Parietal lobe (tissue), 1 donor: Measurements from ENCODE around the gene MIS12. TPM values are rescaled to one million over a fixed set of nuclear protein-coding genes. Genes with fewer than 3 reads are reported as not detected.

Experiments
- total RNA-seq: library from RNA; depleted of rRNA; stranded (reverse); fragments of >200 nt; gene quantifications from one replicate; pipeline ENCODE4 v1.2.3, GENCODE V29; 2014

The MIS12 gene, protein sequence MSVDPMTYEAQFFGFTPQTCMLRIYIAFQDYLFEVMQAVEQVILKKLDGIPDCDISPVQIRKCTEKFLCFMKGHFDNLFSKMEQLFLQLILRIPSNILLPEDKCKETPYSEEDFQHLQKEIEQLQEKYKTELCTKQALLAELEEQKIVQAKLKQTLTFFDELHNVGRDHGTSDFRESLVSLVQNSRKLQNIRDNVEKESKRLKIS
- 32.9 TPM for total RNA-seq

DNA sequence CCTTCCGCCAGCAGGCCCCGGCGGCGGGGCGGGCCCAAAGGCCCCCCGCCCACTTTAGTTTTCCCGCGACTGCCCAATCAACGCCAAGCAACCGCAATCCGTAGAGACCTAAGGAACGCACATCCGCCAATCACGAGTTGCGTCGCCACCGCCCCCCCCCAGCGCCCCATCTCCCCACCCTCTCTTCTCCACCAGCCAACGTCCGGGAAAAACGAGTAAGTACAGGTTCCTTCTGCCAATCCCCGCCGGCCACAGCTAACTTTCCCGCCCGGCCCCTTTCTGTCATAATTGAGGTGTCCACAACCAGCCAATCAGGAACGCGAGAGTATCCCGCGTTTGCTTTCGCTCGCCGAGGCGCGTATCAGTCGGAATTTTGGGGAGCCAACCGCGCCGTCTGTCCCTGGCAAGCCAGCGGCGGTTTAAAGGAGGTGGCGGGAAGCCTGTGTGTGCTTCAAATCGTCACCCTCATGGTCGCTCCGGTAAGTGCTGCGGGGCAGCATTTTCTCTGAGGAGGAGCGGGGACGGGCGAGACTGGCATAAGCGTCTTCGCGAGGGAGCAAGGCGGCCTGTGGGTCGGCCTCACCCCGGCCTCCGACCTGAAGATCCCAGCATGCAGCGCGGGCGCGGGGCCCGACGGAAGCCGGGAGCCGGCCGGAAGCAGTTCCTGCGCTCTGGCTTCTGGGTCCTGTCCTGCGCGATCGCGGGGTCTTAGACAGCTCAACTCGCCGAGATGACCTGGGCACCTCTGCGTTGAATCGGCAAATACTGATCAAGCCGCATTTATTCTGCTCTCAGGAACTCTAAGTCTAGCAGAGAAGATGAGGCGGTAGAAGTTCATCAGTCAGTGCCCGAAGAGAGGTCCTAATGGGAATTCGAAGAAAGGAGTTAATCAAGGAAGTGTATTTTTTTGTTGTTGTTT is at the start of gene MIS12:
Gene MIS12, plus strand, starts transcription at position 361 of the 919 bp plus-strand sequence. CDS start 2,297 bp downstream, outside the sequence.

DNA sequence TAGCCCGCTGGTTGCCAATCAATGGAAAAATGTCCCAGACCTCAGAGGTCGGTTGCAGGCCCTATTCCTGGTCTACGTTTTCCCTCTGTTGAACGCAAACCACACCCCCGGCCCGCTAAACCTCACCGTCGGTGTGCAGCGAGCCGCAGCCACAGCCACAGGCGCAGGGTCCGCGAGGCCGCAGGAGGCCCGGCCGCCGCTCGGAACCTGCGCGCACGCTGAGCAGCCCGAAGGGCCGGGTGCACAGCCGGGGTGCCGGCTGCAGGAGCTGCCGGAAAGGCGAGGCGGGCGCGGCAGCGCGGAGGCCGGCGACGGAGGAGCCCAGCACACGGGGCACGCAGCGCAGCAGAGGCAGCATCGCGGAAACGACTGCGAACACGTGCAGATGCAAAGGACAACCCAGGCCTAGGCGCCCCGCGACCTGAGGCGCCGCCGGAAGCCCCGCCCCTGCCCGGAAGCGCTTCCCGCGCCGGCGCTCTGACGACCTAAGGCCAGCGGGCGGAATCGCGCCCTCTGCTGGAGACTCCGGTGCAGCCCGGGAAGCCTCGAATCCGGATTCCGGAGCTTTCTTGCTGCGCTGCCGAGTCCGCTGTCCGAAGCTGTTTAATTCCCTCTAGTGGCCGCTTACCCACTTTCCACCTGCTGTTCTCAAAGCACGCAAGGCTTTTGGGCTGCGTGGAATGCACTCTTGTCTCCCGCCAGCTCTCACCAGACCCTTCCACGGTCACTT is 47.5 kb upstream of the MIS12 start, which contains the start of gene C1QBP:
Gene C1QBP, minus strand, starts transcription at position 440 of the 730 bp plus-strand sequence. Its CDS starts 82 bp downstream, at position 358.

DNA sequence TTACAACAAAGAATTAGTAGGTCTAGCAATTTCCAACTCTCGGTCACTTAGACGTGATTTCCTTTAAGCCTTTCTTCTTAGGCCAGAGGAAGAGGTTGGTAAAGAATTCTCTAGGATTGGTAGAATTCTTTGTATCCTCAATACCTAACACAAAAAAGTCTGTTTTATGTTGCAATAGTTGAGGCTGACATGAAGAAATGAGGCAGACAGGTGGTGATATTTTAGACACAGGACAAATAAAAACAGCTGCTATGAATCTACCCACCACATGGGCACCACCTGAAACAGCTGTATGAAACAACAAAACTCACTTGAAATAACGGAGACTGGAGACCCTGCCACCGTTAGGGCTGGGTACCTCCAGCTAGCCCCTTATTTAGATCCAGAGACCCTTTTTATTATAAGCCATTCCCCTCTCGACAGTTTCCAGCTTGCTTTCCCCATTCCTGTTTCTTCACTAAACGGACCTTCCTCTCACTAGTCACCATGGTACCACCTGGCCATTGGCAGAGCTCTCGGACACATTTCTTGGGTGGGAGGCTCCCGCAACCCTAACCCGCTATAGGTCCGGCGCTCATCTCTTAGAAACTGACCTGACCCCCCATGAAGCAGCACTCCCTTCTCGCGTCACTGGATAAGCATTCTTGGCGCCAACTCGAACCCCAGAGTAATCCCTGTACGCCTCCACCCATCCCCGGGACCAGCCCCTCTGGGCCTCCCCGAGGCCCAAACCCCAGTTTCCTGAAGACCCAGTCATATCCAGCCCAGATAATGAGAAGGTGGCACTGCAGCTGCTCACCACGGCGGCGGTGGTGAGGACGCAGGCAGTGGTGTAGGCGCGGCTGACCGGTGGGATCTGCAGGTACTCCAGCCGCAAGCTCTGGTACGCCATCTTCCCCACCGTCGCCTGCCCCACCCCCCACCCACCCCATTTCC is 828 bp upstream of the MIS12 start, which contains the start of gene DERL2:
Gene DERL2, minus strand, starts transcription at position 909 of the 936 bp plus-strand sequence. Its CDS starts 17 bp downstream, at position 892.

Other genes starting within 250 kb of the MIS12 start
- gene RABEP1, start 204.3 kb upstream of the MIS12 start, total RNA-seq = 103 TPM
- gene NUP88, start 66.9 kb upstream of the MIS12 start, total RNA-seq = 124 TPM
- gene RPAIN, start 66.4 kb upstream of the MIS12 start, total RNA-seq = 133 TPM
- gene C1QBP, start 47.4 kb upstream of the MIS12 start, total RNA-seq = 90.1 TPM
- gene DHX33, start 17.6 kb upstream of the MIS12 start, total RNA-seq = 18.8 TPM
- 31.6 TPM for gene DERL2, start 388 bp upstream of the MIS12 start, total RNA-seq
- gene NLRP1, start 97.9 kb downstream of the MIS12 start, total RNA-seq = 73.6 TPM